Tibial nerve (tissue), 4 donors: ENCODE results near the gene ATG4D.

Source experiments
- EP300 ChIP-seq, 2 donors: sonication (generic); formaldehyde crosslinking; IDR thresholded peaks; one replicate each; pipeline ENCODE4 v1.6.1; 2017; ENCODE audit warnings: antibody characterized with exemption in 2 of 2, mild to moderate bottlenecking in 1 of 2
- POLR2A ChIP-seq, 2 donors: fragments of 450-650 bp; IDR thresholded peaks; one replicate each; pipeline ENCODE4 v1.6.1; 2017; ENCODE audit warnings: antibody characterized with exemption in 2 of 2, mild to moderate bottlenecking in 2 of 2, moderate library complexity in 2 of 2
- TF ChIP-seq, protein P1 (sequence below), 5 experiments: fragments of 200-600 bp in 3 of 5; fragments of 450-650 bp in 2 of 5; sonication (generic) in 3 of 5; IDR thresholded peaks; one replicate each; pipeline ENCODE4 v1.5.1; 2016 to 2019; ENCODE audit warnings: antibody characterized with exemption in 5 of 5, mild to moderate bottlenecking in 3 of 5, moderate library complexity in 2 of 5

GRCh38 chr19:10520652-10521318 is 22.9 kb upstream of the ATG4D start:
- TF ChIP-seq, protein P1, sequence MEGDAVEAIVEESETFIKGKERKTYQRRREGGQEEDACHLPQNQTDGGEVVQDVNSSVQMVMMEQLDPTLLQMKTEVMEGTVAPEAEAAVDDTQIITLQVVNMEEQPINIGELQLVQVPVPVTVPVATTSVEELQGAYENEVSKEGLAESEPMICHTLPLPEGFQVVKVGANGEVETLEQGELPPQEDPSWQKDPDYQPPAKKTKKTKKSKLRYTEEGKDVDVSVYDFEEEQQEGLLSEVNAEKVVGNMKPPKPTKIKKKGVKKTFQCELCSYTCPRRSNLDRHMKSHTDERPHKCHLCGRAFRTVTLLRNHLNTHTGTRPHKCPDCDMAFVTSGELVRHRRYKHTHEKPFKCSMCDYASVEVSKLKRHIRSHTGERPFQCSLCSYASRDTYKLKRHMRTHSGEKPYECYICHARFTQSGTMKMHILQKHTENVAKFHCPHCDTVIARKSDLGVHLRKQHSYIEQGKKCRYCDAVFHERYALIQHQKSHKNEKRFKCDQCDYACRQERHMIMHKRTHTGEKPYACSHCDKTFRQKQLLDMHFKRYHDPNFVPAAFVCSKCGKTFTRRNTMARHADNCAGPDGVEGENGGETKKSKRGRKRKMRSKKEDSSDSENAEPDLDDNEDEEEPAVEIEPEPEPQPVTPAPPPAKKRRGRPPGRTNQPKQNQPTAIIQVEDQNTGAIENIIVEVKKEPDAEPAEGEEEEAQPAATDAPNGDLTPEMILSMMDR (IDR thresholded peaks at IDR 0.05): no peak
- TF ChIP-seq EP300 (IDR thresholded peaks at IDR 0.05): no peak
- TF ChIP-seq POLR2A (IDR thresholded peaks at IDR 0.05): no peak
